Measurements from ENCODE around the gene CDC42. TPM values are rescaled to one million over a fixed set of nuclear protein-coding genes. Genes with fewer than 3 reads are reported as not detected.

CDC42 gene
- total and polyA plus RNA-seq, 9 of the 15 experiments (the other 6 are each of a cell fraction or from before 2014, with no cell fraction given): 186 to 398 (median 325) TPM

DNA sequence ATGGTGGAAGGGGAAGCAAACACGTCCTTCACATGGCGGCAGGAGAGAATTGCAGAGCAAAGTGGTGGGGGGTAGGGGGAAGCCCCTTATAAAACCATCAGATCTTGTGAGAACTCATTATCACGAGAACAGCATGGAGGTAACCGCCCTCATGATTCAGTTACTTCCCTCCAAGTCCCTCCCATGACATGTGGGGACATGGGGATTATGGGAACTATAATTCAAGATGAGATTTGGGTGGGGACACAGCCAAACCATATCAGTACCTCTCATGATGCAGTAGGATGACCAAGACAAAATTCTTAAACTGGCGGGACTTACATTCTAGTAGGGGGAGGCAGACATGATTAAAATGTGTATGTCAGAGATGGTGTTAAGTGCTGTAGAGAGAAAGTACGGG is 51.6 kb downstream of the CDC42 start:
- FAIRE-seq (peak; percentile 26), DNase-seq (ENCODE audit: extremely low read depth in 1 of 4, low spot score in 3 of 4) (peak in 1 of 4 experiments; percentile 65), ATAC-seq (peak; percentile 65)
- H4K20me1 ChIP-seq (replicated peaks; ENCODE audit: control insufficient read depth, insufficient read depth, low read length): 0 out of 2 replicates have a peak, but pooled peaks cover 3% of the 10 kb centered on the region
- no peaks in the 10 kb centered on the region for H3K27me3 ChIP-seq (ENCODE audit: control insufficient read depth in 2 of 2, insufficient read depth in 2 of 2, low read length in 2 of 2)
- intact Hi-C loops (cut with micrococcal nuclease): no loop called here
- H3K9me3 ChIP-seq (replicated peaks; ENCODE audit: control insufficient read depth, insufficient read depth, low read depth, low read length): no peaks in the 10 kb centered on the region; the same call in 1 of the 2 replicates
- ChIA-PET POLR2A (no interaction called here), CTCF (ENCODE audit: low intra/inter-chr PET ratio) (interaction anchor here (0.7 kb wide), 1 partner anchor 29 kb away, joined by 3 read pairs; no protein-coding TSS in a partner anchor)
- H3K27ac ChIP-seq (ENCODE audit: extremely low read depth, low read depth, low read length): peak overlapping the region; percentile 26; the same call in 1 of the 3 replicates
- H3K4me2 ChIP-seq (ENCODE audit: insufficient read depth, low read length): no peak overlapping the region
- no peak overlapping the region for H2AFZ ChIP-seq (ENCODE audit: low read depth, low read length)
- H3K9me1 ChIP-seq (ENCODE audit: control insufficient read depth, insufficient read depth, low read length): no peaks in the 10 kb centered on the region
- in situ Hi-C loops (cut with MboI): no loop called here
- H3K4me1 ChIP-seq (replicated peaks in 1 of 2; ENCODE audit: control insufficient read depth in 2 of 2, insufficient read depth in 2 of 2, low read length in 2 of 2): no peaks in the 10 kb centered on the region; a peak in 2 of 5 replicates
- no TSS peak for BruUV-seq (replicated peaks)
- no peak overlapping the region for H3K4me3 ChIP-seq
- peaks cover 81% of the 10 kb centered on the region for H3K36me3 ChIP-seq (ENCODE audit: control insufficient read depth, insufficient read depth, low read length)
- peaks cover 15% of the 10 kb centered on the region; the same call in 2 of the 3 replicates for H3K79me2 ChIP-seq (ENCODE audit: control insufficient read depth, insufficient read depth, low read length)
- no peak overlapping the region for H3K9ac ChIP-seq (ENCODE audit: insufficient read depth in 1 of 2, low read depth in 2 of 2, low read length in 2 of 2)
- 50% methylated on average over 6 of the region's 6 CpGs for WGBS (ENCODE audit: insufficient coverage, low coverage, missing lambda C conversion rate)
- TF ChIP-seq SMAD1 (IDR thresholded peaks at IDR 0.05; ENCODE audit: low read depth, low read length, partially characterized antibody) (no peak), SMARCA4 (IDR thresholded peaks at IDR 0.05) (0 out of 2 replicates have a peak, but pooled peaks have one; percentile 32), CTBP1 (IDR thresholded peaks at IDR 0.05; ENCODE audit: borderline replicate concordance) (no peak), HDAC3 (IDR thresholded peaks at IDR 0.05; ENCODE audit: borderline replicate concordance, partially characterized antibody) (no peak), ZNF24 (IDR thresholded peaks at IDR 0.05) (no peak), BACH1 (tag; IDR thresholded peaks at IDR 0.05) (no peak), L3MBTL2 (IDR thresholded peaks at IDR 0.05) (no peak; the same call in 1 of the 2 replicates), PPARD (CRISPR knock-in tag; IDR thresholded peaks at IDR 0.05) (no peak), MAZ (CRISPR knock-in tag; conservative IDR thresholded peaks at IDR 0.05 in 1 of 2, IDR thresholded peaks at IDR 0.05 in 1 of 2) (no peak), GTF3C2 (IDR thresholded peaks at IDR 0.05; ENCODE audit: borderline replicate concordance, extremely low read depth, insufficient read length) (no peak), CREB3 (tag; conservative IDR thresholded peaks at IDR 0.05; ENCODE audit: low read depth) (no peak), PML (IDR thresholded peaks at IDR 0.05; ENCODE audit: low read length) (no peak), ZNF175 (CRISPR knock-in tag; IDR thresholded peaks at IDR 0.05; ENCODE audit: low read depth) (no peak), RB1 (IDR thresholded peaks at IDR 0.05; ENCODE audit: low read depth) (no peak), MAX (CRISPR knock-in tag; IDR thresholded peaks at IDR 0.05) (no peak), CHD4 (IDR thresholded peaks at IDR 0.05; ENCODE audit: insufficient read depth, insufficient replicate concordance, low read depth, low read length, poor library complexity, severe bottlenecking) (no peak), ZZZ3 (IDR thresholded peaks at IDR 0.05) (no peak), ZNF134 (CRISPR knock-in tag; conservative IDR thresholded peaks at IDR 0.05) (no peak)
- TF ChIP-seq, protein P1, sequence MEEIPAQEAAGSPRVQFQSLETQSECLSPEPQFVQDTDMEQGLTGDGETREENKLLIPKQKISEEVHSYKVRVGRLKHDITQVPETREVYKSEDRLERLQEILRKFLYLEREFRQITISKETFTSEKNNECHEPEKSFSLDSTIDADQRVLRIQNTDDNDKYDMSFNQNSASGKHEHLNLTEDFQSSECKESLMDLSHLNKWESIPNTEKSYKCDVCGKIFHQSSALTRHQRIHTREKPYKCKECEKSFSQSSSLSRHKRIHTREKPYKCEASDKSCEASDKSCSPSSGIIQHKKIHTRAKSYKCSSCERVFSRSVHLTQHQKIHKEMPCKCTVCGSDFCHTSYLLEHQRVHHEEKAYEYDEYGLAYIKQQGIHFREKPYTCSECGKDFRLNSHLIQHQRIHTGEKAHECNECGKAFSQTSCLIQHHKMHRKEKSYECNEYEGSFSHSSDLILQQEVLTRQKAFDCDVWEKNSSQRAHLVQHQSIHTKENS (CRISPR knock-in tag; IDR thresholded peaks at IDR 0.05): no peak
